Thyroid gland (tissue), 4 donors: ENCODE measurements around the gene CCNQ.

ENCODE experiments used
- CTCF ChIP-seq, 6 experiments: fragments of 200-600 bp in 3 of 6; fragments of 450-650 bp in 3 of 6; sonication (generic) in 3 of 6; IDR thresholded peaks; one replicate each; pipeline ENCODE4 v1.5.1; 2016 to 2019; ENCODE audit warnings: antibody characterized with exemption in 6 of 6, mild to moderate bottlenecking in 2 of 6, inconsistent platforms in 1 of 6, moderate library complexity in 1 of 6
- POLR2A ChIP-seq, 2 donors: fragments of 450-650 bp; IDR thresholded peaks; one replicate each; pipeline ENCODE4 v1.6.1; 2017; ENCODE audit warnings: antibody characterized with exemption in 2 of 2, mild to moderate bottlenecking in 2 of 2, moderate library complexity in 1 of 2

GRCh38 chrX:153600032-153600373 is 1.1 kb upstream of the CCNQ start:
- TF ChIP-seq CTCF (IDR thresholded peaks at IDR 0.05) (no peak), POLR2A (IDR thresholded peaks at IDR 0.05) (no peak)
